SK-N-SH (cell line): ENCODE data around the gene IL7R. TPM values are rescaled to one million over a fixed set of nuclear protein-coding genes. Genes with fewer than 3 reads are reported as not detected.

Experiments used
- CTCF ChIA-PET: fragments of 300-600, 350-600 bp; formaldehyde crosslinking; extraction: SDS; loops from one replicate; lab custom pipeline; 2021; lab: Yijun Ruan, JAX
- POLR2A ChIA-PET: fragments of 350-600 bp; sonication (Branson Sonifier 250); formaldehyde crosslinking; extraction: SDS; loops from one replicate; lab custom pipeline; 2020; ENCODE audit warnings: antibody characterized with exemption, inconsistent platforms; lab: Yijun Ruan, JAX
- DNase-seq: peaks from one replicate; pipeline ENCODE4 v3.0.0; 2012
- H2AFZ ChIP-seq: fragments of 200-600 bp; sonication (generic); 2 replicates; pipeline ENCODE4 v1.8.1; 2016; ENCODE audit warnings: antibody characterized with exemption, mild to moderate bottlenecking, low read depth
- H3F3A ChIP-seq: fragments of 200-600 bp; sonication (generic); replicated peaks from 2 replicates; pipeline ENCODE3; 2016; ENCODE audit warnings: antibody characterized with exemption, mild to moderate bottlenecking; ENCODE audit not compliant: insufficient read depth
- H3K27ac ChIP-seq, 2 experiments: fragments of 200-500 bp in 1 of 2; fragments of 200-600 bp in 1 of 2; sonication (Bioruptor generic) in 1 of 2; sonication (generic), shearing (Covaris generic) in 1 of 2; 2 replicates each; pipeline versions ENCODE4 v1.5.1 to v1.6.1; 2014 to 2016; ENCODE audit warnings: low read depth in 2 of 2, inconsistent platforms in 1 of 2, low read length in 1 of 2, mild to moderate bottlenecking in 1 of 2, mixed read lengths in 1 of 2
- H3K27me3 ChIP-seq: fragments of 200-600 bp; sonication (generic), shearing (Covaris generic); 2 replicates; pipeline ENCODE4 v1.6.1; 2016; ENCODE audit warnings: mixed run types; ENCODE audit not compliant: insufficient read depth
- H3K36me3 ChIP-seq, 2 experiments: fragments of 200-500 bp in 1 of 2; fragments of 200-600 bp in 1 of 2; sonication (Bioruptor generic) in 1 of 2; sonication (generic) in 1 of 2; replicated peaks in 1 of 2; 2 replicates each; pipeline versions ENCODE3 to v1.5.1; 2014 to 2016; ENCODE audit warnings: low read length in 1 of 2, mild to moderate bottlenecking in 1 of 2; ENCODE audit not compliant: insufficient read depth in 2 of 2, control insufficient read depth in 1 of 2
- H3K4me1 ChIP-seq, 2 experiments: fragments of 200-500 bp in 1 of 2; fragments of 200-600 bp in 1 of 2; sonication (Bioruptor generic) in 1 of 2; sonication (generic), shearing (Covaris generic) in 1 of 2; 2 replicates each; pipeline versions ENCODE4 v1.5.1 to v1.6.1; 2014 to 2016; ENCODE audit warnings: low read depth in 1 of 2, low read length in 1 of 2, mixed run types in 1 of 2; ENCODE audit not compliant: insufficient read depth in 2 of 2, control insufficient read depth in 1 of 2
- H3K4me2 ChIP-seq: fragments of 200-600 bp; sonication (generic), shearing (Covaris generic); 2 replicates; pipeline ENCODE4 v1.6.1; 2017; ENCODE audit warnings: mixed run types
- H3K4me3 ChIP-seq, 2 experiments: fragments of 200-500 bp in 1 of 2; fragments of 200-600 bp in 1 of 2; sonication (Bioruptor generic) in 1 of 2; sonication (generic), shearing (Covaris generic) in 1 of 2; 2 replicates each; pipeline versions ENCODE4 v1.5.1 to v1.8.1; 2014 to 2016; ENCODE audit warnings: low read depth in 2 of 2, inconsistent platforms in 1 of 2, low read length in 1 of 2, mild to moderate bottlenecking in 1 of 2, mixed read lengths in 1 of 2, moderate library complexity in 1 of 2
- H3K79me2 ChIP-seq: fragments of 200-600 bp; sonication (generic); 2 replicates; pipeline ENCODE4 v1.8.1; 2017; ENCODE audit warnings: mild to moderate bottlenecking; ENCODE audit not compliant: insufficient read depth
- H3K9ac ChIP-seq: fragments of 200-600 bp; sonication (generic); 2 replicates; pipeline ENCODE4 v1.6.1; 2017; ENCODE audit warnings: mixed run types
- H3K9me2 ChIP-seq: fragments of 200-600 bp; sonication (generic); 2 replicates; pipeline ENCODE4 v1.6.1; 2017; ENCODE audit warnings: mixed run types
- H3K9me3 ChIP-seq: fragments of 200-600 bp; sonication (generic); 2 replicates; pipeline ENCODE4 v1.6.1; 2017; ENCODE audit warnings: mixed run types, mild to moderate bottlenecking, moderate library complexity
- H4K20me1 ChIP-seq: fragments of 200-600 bp; sonication (generic); 2 replicates; pipeline ENCODE4 v1.6.1; 2017; ENCODE audit warnings: mild to moderate bottlenecking, mixed run types; ENCODE audit not compliant: insufficient read depth
- ELF1 ChIP-seq: IDR thresholded peaks from 2 replicates; pipeline ENCODE4 v1.4.0; 2012
- EP300 ChIP-seq, 2 experiments: IDR thresholded peaks; 2 replicates each; pipeline versions ENCODE4 v1.4.0 to v1.6.1; 2012; ENCODE audit warnings: borderline replicate concordance in 1 of 2, low read depth in 1 of 2, low read length in 1 of 2
- FOSL2 ChIP-seq: IDR thresholded peaks from 2 replicates; pipeline ENCODE4 v1.4.0; 2012; ENCODE audit warnings: low read depth, mild to moderate bottlenecking, moderate library complexity, borderline replicate concordance
- FOXM1 ChIP-seq: IDR thresholded peaks from 2 replicates; pipeline ENCODE4 v1.4.0; 2012; ENCODE audit warnings: low read depth, mild to moderate bottlenecking
- GABPA ChIP-seq: IDR thresholded peaks from 2 replicates; pipeline ENCODE4 v1.4.0; 2012; ENCODE audit warnings: low read depth, mild to moderate bottlenecking
- NFIC ChIP-seq: IDR thresholded peaks from 2 replicates; pipeline ENCODE4 v1.4.0; 2012; ENCODE audit warnings: borderline replicate concordance
- NRF1 ChIP-seq: IDR thresholded peaks from 2 replicates; pipeline ENCODE4 v1.6.1; 2012; ENCODE audit warnings: low read depth, mild to moderate bottlenecking, low read length
- POLR2AphosphoS5 ChIP-seq: IDR thresholded peaks from 2 replicates; pipeline ENCODE4 v1.6.1; 2012; ENCODE audit warnings: low read depth, low read length
- RAD21 ChIP-seq: IDR thresholded peaks from 2 replicates; pipeline ENCODE4 v1.6.1; 2012; ENCODE audit warnings: mild to moderate bottlenecking, low read length
- RCOR1 ChIP-seq: fragments of 150-350 bp; IDR thresholded peaks from 2 replicates; pipeline ENCODE4 v1.6.1; 2017; ENCODE audit warnings: antibody characterized with exemption, low read length
- RXRA ChIP-seq: IDR thresholded peaks from 2 replicates; pipeline ENCODE4 v1.4.0; 2012; ENCODE audit warnings: low read depth, mild to moderate bottlenecking, borderline replicate concordance
- SMC3 ChIP-seq: IDR thresholded peaks from 2 replicates; pipeline ENCODE4 v1.6.1; 2012; ENCODE audit warnings: low read depth, low read length, improper control_type of control experiment
- TAF1 ChIP-seq: IDR thresholded peaks from 2 replicates; pipeline ENCODE4 v1.6.1; 2012; ENCODE audit warnings: low read depth, mild to moderate bottlenecking, low read length, moderate library complexity, borderline replicate concordance
- TCF12 ChIP-seq: IDR thresholded peaks from 2 replicates; pipeline ENCODE4 v1.4.0; 2012
- YY1 ChIP-seq: IDR thresholded peaks from 2 replicates; pipeline ENCODE4 v1.4.0; 2012; ENCODE audit warnings: low read depth, mild to moderate bottlenecking
- WGBS: methylation state at CpG from one replicate; pipeline ENCODE4 v1.1.6; 2017; ENCODE audit warnings: low lambda C conversion rate; 5-methylcytosine and 5-hydroxymethylcytosine counted together
- polyA plus RNA-seq, 3 experiments: library from polyadenylated mRNA; depleted of rRNA; stranded (reverse); fragments of >200 nt; gene quantifications; 2 replicates each; pipeline ENCODE4 v1.2.3, GENCODE V29; 2012
- TF ChIP-seq, protein P1 (sequence below): IDR thresholded peaks from 2 replicates; pipeline ENCODE4 v1.6.1; 2012; ENCODE audit warnings: mild to moderate bottlenecking, low read depth, low read length, moderate library complexity
- TF ChIP-seq, protein P2 (sequence below): fragments of 150-350 bp; IDR thresholded peaks from 2 replicates; pipeline ENCODE4 v1.6.1; 2017; ENCODE audit warnings: antibody characterized with exemption, low read length, low read depth, borderline replicate concordance
- TF ChIP-seq, protein P3 (sequence below): IDR thresholded peaks from 2 replicates; pipeline ENCODE4; 2012
- TF ChIP-seq, protein P4 (sequence below): IDR thresholded peaks from 2 replicates; pipeline ENCODE4 v1.4.0; 2012; ENCODE audit warnings: low read depth

Gene IL7R
- polyA plus RNA-seq, 1 of the 3 experiments (the other 2 are of a cell fraction): 3.0 TPM

DNA sequence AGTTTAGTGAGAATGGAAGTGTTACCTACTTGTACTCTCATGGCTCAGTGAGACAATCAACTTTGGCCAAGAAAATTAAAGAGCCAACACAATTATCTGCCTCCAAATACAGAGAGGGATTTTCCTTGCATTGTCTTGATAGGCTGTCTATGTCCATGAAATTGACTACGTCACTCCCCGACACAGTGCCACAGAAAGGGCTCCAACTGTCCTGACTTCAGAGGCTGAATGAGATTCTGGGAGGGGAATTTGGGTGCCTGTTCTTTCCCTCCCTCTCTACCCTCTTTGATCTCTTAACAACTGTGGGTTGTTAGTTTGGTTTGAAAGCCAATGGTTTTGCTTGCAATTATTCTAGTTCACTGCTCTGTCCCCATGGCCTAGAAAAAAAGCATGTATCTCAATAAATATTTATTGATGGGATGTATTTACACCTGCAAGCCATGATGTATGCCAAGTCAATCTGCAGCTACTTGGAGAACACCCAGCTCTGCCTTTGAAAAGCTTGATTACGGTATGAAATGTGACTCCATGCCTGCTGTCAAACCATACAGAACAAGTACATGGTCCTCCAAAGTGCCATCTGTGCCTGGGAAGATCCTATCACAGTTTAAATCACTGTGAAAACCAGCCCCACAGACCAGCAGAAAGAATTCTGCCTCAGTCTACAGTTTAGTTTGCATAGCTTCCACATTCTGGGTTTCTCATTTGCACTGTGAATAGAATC, 44.4 kb downstream of the IL7R start:
- no peaks in the 10 kb centered on the region for H4K20me1 ChIP-seq
- H3K79me2 ChIP-seq: no peaks in the 10 kb centered on the region
- ChIA-PET CTCF (interaction anchor here (1.8 kb wide), 1 partner anchor 23 kb away, joined by 5 read pairs; no protein-coding TSS in a partner anchor), POLR2A (no interaction called here)
- no peaks in the 10 kb centered on the region for H3K4me1 ChIP-seq
- no peaks in the 10 kb centered on the region for H3F3A ChIP-seq
- no peak overlapping the region for H3K27ac ChIP-seq
- no peaks in the 10 kb centered on the region for H3K9me3 ChIP-seq
- H3K4me3 ChIP-seq: no peak overlapping the region
- no peak overlapping the region for H3K4me2 ChIP-seq
- H3K9ac ChIP-seq: no peak overlapping the region
- H3K27me3 ChIP-seq: no peaks in the 10 kb centered on the region
- no peak for DNase-seq
- no peak overlapping the region for H2AFZ ChIP-seq
- WGBS: 81% methylated on average over 3 of the region's 3 CpGs
- H3K36me3 ChIP-seq: no peaks in the 10 kb centered on the region
- H3K9me2 ChIP-seq: no peaks in the 10 kb centered on the region
- TF ChIP-seq, protein P1, sequence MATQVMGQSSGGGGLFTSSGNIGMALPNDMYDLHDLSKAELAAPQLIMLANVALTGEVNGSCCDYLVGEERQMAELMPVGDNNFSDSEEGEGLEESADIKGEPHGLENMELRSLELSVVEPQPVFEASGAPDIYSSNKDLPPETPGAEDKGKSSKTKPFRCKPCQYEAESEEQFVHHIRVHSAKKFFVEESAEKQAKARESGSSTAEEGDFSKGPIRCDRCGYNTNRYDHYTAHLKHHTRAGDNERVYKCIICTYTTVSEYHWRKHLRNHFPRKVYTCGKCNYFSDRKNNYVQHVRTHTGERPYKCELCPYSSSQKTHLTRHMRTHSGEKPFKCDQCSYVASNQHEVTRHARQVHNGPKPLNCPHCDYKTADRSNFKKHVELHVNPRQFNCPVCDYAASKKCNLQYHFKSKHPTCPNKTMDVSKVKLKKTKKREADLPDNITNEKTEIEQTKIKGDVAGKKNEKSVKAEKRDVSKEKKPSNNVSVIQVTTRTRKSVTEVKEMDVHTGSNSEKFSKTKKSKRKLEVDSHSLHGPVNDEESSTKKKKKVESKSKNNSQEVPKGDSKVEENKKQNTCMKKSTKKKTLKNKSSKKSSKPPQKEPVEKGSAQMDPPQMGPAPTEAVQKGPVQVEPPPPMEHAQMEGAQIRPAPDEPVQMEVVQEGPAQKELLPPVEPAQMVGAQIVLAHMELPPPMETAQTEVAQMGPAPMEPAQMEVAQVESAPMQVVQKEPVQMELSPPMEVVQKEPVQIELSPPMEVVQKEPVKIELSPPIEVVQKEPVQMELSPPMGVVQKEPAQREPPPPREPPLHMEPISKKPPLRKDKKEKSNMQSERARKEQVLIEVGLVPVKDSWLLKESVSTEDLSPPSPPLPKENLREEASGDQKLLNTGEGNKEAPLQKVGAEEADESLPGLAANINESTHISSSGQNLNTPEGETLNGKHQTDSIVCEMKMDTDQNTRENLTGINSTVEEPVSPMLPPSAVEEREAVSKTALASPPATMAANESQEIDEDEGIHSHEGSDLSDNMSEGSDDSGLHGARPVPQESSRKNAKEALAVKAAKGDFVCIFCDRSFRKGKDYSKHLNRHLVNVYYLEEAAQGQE: no peak
- TF ChIP-seq EP300 (IDR thresholded peaks at IDR 0.05; ENCODE audit: borderline replicate concordance in 1 of 2, low read depth in 1 of 2, low read length in 1 of 2) (no peak), ELF1 (no peak), FOXM1 (no peak), NRF1 (no peak), GABPA (no peak), RXRA (no peak), YY1 (no peak), TCF12 (no peak), SMC3 (no peak), RAD21 (no peak), NFIC (no peak), TAF1 (no peak), FOSL2 (no peak), POLR2AphosphoS5 (no peak), RCOR1 (no peak)
- TF ChIP-seq, protein P2, sequence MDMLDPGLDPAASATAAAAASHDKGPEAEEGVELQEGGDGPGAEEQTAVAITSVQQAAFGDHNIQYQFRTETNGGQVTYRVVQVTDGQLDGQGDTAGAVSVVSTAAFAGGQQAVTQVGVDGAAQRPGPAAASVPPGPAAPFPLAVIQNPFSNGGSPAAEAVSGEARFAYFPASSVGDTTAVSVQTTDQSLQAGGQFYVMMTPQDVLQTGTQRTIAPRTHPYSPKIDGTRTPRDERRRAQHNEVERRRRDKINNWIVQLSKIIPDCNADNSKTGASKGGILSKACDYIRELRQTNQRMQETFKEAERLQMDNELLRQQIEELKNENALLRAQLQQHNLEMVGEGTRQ: no peak
- TF ChIP-seq, protein P3, sequence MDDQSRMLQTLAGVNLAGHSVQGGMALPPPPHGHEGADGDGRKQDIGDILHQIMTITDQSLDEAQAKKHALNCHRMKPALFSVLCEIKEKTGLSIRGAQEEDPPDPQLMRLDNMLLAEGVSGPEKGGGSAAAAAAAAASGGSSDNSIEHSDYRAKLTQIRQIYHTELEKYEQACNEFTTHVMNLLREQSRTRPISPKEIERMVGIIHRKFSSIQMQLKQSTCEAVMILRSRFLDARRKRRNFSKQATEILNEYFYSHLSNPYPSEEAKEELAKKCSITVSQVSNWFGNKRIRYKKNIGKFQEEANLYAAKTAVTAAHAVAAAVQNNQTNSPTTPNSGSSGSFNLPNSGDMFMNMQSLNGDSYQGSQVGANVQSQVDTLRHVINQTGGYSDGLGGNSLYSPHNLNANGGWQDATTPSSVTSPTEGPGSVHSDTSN: no peak
- TF ChIP-seq, protein P4, sequence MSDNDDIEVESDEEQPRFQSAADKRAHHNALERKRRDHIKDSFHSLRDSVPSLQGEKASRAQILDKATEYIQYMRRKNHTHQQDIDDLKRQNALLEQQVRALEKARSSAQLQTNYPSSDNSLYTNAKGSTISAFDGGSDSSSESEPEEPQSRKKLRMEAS: no peak
